HG03558 (cell line): ENCODE results near the gene RPS6KA2.
"Not testable (repeated sequence)": the region's sequence is repeated elsewhere in the genome, so short reads cannot be mapped to it uniquely, and the experiment has no call there.

ENCODE experiments used
- ATAC-seq: cut with Tn5 transposase; IDR thresholded peaks from one replicate; pipeline ENCODE4 v1.9.1; 2021; ENCODE audit warnings: moderate number of reproducible peaks; ENCODE audit not compliant: unreplicated experiment; ENCODE audit errors: extremely low read depth

Gene RPS6KA2

GRCh38 chr6:166415306-166415705, 211.7 kb downstream of the RPS6KA2 start:
- ATAC-seq, result no peak

GRCh38 chr6:166413491-166413951, 213.5 kb downstream of the RPS6KA2 start:
- ATAC-seq, result no peak

- no peak for ATAC-seq
Measured at GRCh38 chr6:166412911-166413384, 214.1 kb downstream of the RPS6KA2 start.

GRCh38 chr6:166412156-166412910, 214.7 kb downstream of the RPS6KA2 start:
- no peak for ATAC-seq

- no peak for ATAC-seq
Measured at GRCh38 chr6:166411721-166412151, 215.3 kb downstream of the RPS6KA2 start.

GRCh38 chr6:166411271-166411670, 215.8 kb downstream of the RPS6KA2 start:
- ATAC-seq, result no peak

GRCh38 chr6:166410426-166410935, 216.6 kb downstream of the RPS6KA2 start:
- ATAC-seq, result no peak

GRCh38 chr6:166408936-166409755, 217.9 kb downstream of the RPS6KA2 start:
- no peak for ATAC-seq

GRCh38 chr6:166406197-166406596, 220.9 kb downstream of the RPS6KA2 start:
- no peak for ATAC-seq

GRCh38 chr6:166405386-166405785, 221.7 kb downstream of the RPS6KA2 start:
- no peak for ATAC-seq

GRCh38 chr6:166402582-166403277, 224.3 kb downstream of the RPS6KA2 start:
- no peak for ATAC-seq

- ATAC-seq, result not testable (repeated sequence)
Measured at GRCh38 chr6:166400649-166401250, 226.3 kb downstream of the RPS6KA2 start.

GRCh38 chr6:166400181-166400580, 226.9 kb downstream of the RPS6KA2 start:
- ATAC-seq, result no peak

GRCh38 chr6:166398348-166398747, 228.7 kb downstream of the RPS6KA2 start:
- ATAC-seq, result no peak

- no peak for ATAC-seq
Measured at GRCh38 chr6:166397849-166398248, 229.2 kb downstream of the RPS6KA2 start.

GRCh38 chr6:166395778-166396177, 231.3 kb downstream of the RPS6KA2 start:
- ATAC-seq, result no peak

GRCh38 chr6:166395351-166395750, 231.7 kb downstream of the RPS6KA2 start:
- no peak for ATAC-seq

GRCh38 chr6:166394036-166394892, 232.8 kb downstream of the RPS6KA2 start:
- ATAC-seq, result no peak

- no peak for ATAC-seq
Measured at GRCh38 chr6:166393535-166393823, 233.6 kb downstream of the RPS6KA2 start.
